Measurements from ENCODE around the gene DZIP1L.
"Not testable (repeated sequence)": the region's sequence is repeated elsewhere in the genome, so short reads cannot be mapped to it uniquely, and the experiment has no call there.

DZIP1L gene, protein sequence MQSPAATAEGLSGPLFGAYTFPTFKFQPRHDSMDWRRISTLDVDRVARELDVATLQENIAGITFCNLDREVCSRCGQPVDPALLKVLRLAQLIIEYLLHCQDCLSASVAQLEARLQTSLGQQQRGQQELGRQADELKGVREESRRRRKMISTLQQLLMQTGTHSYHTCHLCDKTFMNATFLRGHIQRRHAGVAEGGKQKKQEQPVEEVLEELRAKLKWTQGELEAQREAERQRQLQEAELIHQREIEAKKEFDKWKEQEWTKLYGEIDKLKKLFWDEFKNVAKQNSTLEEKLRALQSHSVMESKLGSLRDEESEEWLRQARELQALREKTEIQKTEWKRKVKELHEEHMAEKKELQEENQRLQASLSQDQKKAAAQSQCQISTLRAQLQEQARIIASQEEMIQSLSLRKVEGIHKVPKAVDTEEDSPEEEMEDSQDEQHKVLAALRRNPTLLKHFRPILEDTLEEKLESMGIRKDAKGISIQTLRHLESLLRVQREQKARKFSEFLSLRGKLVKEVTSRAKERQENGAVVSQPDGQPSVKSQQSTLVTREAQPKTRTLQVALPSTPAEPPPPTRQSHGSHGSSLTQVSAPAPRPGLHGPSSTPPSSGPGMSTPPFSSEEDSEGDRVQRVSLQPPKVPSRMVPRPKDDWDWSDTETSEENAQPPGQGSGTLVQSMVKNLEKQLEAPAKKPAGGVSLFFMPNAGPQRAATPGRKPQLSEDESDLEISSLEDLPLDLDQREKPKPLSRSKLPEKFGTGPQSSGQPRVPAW

DNA sequence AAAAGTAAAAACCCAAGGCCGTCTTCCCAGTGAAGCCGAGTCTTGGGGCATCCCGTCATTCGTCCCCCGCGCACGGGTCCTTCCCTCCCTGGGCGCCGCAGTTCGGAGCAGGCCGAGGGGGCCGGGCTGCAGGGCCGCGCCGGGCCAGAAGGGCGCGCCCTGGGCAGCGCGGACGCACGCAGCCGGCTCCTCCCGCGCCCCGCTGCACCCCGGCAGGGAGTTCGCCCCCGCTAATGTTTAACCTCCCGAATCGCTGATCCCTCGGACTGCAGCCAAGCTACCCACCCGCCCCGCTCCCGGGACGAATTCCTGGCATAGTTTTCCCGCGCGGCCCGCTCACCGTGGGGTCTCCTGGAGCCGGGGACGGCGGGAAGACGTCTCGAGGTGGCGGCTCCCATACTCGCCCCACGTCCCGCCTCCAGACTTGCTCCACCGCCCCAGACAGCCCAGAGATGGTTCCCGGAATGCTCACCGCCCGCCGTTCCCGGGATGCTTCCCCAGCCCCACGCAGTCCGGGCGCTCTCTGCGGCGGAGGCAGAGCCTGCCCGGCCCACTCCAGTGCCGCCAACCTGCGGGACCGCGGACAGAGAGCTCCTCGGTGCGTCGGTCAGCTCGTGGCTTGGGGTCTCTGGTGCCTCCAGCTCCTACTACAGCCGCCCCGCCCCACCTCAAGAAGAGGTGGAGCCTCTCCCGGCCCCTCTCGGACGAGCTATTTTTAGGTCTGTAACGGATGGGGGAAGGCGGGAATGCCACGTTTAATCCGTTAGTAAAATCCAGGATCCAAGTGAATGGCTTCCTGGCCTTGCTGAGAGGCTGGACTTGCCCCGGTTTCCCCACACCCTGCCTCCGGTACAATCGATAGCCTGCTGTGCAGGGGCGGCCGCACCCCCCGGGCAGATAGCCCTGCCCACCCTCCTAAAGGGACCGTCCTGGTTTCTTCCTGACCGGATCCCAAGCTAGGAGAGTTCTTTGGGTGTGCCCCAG lies at the start of gene DZIP1L:
TSS of gene DZIP1L (minus strand) at position 621 of the 984 bp plus-strand sequence. CDS start 11,637 bp downstream, outside the sequence.
- no peak for DNase-seq (ENCODE audit: low read depth in 2 of 2)

DNA sequence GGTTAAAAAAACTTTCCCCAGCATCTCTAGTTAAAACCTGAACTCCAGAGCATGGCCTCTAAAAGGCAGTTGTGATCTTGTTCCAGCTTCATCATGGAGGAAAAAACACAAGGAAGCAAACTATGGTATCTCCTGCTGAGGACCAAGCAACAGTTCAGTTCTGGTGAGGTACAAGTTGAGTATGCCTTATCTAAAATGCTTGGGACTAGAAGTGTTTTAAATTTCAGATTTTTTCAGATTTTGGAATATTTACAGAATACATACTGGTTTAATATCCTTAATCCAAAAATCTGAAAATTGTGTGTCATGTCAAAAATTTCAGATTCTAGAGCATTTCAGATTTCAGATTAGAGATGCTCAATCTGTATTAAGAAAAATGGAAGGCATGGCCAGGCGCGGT lies 49.7 kb upstream of the DZIP1L start:
- no peak for DNase-seq (ENCODE audit: low read depth in 2 of 2)

DNA sequence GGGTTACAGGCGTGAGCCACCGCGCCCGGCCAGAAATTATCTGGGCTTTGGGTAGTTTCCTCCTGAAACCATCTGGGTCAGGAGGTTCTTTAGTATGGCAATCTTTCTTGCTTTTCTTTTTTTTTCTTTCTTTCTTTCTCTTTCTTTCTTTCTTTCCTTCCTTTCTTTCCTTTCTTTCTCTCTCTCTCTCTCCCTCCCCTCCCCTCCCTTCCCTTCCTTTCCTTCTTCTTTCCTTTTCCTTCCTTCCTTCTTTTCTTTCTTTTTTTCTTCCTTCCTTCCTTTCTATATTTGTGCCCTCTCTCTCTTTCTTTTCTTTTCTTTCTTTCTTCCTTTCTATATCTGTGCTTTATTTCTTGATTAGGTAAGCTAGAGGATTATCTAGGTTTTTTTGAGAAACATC lies 42.3 kb upstream of the DZIP1L start:
- DNase-seq (ENCODE audit: low read depth in 2 of 2): no peak

DNA sequence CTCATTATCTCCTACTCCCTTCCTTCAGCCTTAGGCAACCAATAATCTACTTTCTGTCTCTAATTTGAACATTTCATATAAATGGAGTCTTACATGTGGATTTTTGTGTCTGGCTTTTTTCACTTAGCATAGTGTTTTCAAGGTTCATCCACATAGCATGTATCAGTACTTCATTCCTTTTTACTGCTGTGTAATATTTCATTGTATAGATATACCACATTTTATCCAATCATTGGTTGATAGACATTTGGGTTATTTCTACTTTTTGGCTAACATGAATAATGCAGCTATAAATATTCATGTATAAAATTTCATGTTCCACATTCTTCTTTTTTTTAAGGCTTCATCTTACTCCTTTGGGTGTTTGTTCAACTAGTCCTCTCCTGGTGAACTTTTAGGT lies 39.1 kb upstream of the DZIP1L start:
- DNase-seq (ENCODE audit: low read depth in 2 of 2): no peak

DNA sequence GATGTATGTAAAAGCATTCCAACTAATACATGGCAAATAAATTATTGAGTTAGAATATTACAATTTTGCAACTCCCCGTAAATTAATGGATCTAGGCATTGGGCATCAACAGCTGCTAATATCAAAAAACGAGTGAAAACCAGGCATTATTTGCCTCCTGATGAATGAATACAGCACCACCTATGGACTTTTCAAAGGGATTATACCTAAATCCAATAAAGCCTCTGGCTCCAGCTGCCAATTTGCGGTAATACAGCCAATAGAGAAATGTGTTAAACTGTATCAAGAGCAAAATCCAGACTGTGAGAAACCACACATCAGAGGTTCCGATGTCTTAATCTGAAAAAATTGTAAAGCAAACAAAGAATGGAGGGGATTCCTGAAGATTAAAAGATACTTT lies 33.1 kb upstream of the DZIP1L start:
- DNase-seq (ENCODE audit: low read depth in 2 of 2): no peak

DNA sequence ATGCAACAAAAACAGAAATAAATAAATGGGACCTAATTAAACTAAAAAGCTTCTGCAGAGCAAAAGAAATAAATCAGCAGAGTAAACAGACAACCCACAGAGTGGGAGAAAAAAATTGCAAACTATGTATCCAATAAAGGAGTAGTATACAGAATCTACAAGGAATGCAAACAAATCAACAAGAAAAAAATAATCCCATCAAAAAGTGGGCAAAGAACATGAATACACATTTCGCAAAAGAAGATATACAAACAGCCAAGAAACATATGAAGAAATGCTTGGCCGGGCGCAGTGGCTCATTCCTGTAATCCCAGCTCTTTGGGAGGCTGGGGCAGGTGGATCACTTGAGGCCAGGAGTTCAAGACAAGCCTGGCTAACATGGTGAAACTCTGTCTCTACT lies 26.8 kb upstream of the DZIP1L start:
- not testable (repeated sequence) for DNase-seq (ENCODE audit: low read depth in 2 of 2)

DNA sequence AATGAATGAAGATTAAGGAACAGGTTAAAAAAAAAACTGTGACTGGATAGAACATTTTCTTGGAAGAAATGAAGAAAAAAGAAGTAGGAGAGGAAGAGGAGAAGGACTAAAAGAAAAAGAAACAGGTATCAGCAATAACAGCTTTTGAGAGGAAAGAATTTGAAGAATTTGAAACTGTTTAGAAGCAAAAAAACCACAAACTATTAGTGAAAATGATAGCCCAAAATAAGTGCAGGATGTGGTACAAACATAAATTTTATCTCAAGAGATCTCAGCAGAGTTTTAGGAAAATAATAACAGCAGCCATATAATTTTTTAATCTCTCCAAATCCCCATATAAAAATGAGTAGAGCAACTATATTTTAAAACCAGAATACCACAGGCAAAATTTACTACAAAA lies 25.5 kb upstream of the DZIP1L start:
- DNase-seq (ENCODE audit: low read depth in 2 of 2): no peak

DNA sequence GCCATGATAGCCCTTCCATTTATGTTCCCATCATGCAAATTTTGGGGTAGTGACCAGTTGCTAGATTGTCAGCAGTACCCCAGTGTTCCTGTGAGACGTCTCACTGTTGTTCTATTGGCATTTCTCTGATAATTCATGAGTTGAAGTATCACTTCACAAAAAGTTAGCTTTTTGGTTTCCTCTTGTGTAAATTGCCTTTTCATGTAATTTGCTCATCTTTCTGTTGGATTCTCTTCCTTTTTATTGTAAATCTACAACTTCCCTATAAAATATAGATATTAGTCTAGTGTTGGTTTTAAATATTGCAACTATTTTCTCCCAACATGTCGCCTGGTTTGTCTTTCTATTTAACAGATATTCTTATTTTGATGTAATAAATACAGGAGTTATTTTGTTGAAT lies 24.3 kb upstream of the DZIP1L start:
- no peak for DNase-seq (ENCODE audit: low read depth in 2 of 2)

DNA sequence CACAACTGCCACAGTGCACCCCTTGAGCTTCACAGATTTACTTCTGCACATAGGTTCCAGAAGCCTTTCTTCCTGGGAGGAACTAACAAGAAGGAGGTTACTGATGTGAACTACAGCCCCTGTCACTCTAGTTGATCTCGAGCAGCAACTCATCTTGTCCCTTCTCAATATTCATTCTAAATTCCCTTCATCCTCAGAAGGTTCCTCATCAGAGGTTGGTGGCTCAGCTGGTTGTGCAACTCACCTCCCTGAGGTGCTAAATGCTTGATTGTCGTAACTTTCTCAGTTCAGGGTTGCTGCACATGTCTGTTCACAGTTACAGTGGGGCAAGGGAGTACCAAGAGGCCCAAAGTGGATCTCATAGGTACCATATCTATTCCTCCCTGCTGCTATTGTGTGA lies 22.5 kb upstream of the DZIP1L start:
- no peak for DNase-seq (ENCODE audit: low read depth in 2 of 2)

DNA sequence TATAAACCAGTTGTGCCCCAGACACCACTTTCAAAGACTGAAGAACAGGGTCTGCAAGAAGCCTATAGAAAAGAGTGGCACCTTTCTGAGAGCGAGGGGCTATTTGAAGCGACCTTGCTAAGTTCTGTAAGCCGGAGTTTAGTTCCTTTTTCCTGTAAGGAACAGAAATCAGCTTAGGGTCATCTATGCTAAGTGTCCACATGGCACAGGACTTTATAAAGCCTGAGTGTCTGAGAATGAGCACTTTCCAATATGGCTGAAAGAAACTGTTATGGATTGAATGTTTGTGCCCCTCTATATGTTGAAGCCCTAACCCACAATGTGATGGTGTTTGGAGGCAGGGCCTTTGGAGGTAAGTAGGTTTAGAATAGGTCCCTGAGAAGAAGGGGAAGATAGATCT lies 20.8 kb upstream of the DZIP1L start:
- DNase-seq (ENCODE audit: low read depth in 2 of 2): no peak

DNA sequence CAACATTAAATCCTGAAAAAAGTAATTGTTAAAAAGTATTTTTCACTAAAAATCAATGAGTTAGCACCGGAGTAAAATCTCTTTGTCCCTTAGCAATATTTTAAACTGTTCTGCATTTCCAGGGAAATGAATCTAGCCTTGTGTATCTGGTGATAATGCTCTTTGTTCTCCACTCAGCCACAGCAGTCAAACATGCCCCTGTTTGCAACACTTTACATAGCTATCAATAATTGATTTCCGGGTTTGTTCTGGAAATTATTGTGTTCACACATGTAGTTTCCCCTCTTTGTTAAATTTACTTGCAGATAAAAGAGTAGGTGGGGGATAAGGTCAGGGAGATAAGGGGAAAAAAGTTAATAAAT lies 20.4 kb upstream of the DZIP1L start:
- DNase-seq (ENCODE audit: low read depth in 2 of 2): no peak

DNA sequence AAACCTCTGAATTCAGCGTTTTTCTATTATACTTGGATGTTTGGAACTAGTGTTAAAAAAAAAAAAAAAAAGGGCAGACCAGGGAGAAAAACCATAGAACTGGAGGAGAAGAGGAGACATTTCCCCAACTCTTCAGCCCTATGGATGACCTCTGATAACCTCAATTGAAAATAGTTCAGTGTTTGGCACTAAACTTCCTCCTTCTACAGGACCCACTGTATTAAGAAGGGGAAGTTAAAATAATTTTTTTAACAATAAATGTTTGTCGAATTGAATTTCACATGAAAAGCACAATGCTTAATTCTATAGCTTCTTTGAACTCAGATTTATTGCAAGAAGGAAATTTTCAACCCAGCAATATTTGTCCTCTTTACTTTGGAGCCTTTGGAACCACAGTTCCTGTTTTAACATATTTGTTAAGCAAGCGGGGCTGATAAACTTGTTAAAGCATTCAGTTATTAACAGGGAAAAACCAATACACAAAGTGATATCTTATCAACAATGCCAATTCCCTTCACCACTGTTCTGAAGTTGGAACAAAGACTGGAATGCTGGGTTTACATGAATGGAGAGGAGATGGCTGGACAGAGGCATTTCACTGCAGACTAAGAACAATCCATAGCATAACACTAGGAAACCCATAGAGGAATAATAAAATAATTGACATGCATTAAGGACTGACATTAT lies 19.9 kb upstream of the DZIP1L start:
- DNase-seq (ENCODE audit: low read depth in 2 of 2): no peak

DNA sequence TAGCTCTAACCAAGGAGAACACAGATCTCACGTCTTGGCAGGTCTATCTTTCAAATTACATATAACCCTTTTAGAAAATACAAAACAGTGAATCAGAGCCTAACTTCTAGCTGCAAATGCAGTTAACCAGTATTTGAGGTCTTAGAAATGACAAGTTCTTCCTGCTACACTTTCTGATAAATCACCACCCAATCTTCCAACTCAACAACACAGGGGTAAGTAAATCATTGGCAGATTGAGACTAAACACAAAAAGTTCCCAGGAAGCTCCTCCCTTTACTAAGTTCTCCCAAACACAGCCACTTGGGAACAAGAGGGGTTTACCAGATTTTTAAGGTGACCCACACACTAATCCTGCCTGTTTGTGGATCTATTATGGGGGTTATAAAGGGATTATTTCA lies 16.8 kb upstream of the DZIP1L start, which contains the start of gene A4GNT:
TSS of gene A4GNT (minus strand) at position 152 of the 400 bp plus-strand sequence. CDS start 1,134 bp downstream, outside the sequence.
- DNase-seq (ENCODE audit: low read depth in 2 of 2): no peak

DNA sequence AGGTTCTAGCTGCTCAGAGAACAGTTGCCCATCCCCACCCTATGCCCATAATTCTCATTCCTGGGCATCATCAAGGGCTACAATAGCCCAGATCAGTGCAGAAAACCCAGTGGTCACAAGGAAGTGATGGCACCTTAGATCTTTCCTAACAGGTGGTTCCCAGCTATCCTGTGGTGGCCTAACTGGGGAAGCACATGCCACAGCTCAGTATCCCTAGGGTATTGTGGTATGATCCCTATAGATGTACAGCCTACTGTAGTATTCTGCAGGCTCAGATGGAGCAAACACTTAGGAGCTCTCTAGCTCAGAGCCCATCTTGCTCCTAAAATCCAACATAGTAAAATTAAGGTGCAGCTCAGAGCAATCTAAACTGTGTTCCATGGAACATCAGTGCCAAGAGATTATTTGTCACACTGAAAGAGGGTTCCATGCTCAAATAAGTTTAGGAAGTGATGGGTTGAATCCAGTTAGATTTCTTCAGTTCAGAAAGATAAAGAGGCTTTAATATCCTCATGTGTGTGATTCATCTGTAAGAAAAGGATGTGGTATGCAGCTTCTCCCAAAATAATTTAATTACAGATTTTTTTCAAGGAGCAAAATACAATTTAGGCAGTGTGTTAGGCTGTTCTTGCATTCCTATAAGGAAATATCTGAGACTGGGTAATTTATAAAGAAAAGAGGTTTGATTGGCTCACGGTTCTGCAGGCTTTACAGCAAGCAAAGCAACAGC lies 12.4 kb upstream of the DZIP1L start:
- no peak for DNase-seq (ENCODE audit: low read depth in 2 of 2)

DNA sequence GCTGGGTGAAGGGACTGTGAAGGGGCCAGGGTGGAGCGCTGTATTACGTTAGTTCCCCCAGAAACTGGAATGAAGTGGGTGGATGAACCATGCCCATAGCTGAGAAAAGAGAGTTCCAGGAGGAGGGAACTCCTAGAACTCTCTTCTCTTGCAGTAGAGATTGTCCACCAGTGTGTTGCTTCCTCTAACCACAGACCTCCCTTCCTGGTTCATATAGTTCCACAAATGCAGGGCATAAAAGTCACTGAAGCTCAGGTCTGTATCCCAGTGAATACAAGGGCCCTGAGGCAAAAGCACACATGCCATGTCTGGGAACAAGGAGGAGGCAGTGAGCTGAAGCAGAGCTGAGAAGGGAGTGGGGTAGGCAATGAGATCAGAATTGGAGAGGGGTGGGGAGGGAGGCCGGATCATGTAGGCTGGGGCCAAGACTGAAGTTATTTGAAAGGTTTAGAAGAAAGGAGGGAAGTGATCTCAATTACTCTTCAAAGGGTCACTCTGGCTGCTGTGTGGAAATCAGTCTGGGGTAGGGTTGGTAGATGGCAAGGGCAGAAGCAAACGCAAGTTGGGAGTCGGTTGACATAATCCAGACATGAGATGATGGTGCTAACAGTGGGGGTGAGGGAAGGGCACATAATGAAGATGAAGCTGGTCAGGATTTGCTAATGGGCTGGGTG lies 10.3 kb upstream of the DZIP1L start:
- DNase-seq (ENCODE audit: low read depth in 2 of 2): no peak

DNA sequence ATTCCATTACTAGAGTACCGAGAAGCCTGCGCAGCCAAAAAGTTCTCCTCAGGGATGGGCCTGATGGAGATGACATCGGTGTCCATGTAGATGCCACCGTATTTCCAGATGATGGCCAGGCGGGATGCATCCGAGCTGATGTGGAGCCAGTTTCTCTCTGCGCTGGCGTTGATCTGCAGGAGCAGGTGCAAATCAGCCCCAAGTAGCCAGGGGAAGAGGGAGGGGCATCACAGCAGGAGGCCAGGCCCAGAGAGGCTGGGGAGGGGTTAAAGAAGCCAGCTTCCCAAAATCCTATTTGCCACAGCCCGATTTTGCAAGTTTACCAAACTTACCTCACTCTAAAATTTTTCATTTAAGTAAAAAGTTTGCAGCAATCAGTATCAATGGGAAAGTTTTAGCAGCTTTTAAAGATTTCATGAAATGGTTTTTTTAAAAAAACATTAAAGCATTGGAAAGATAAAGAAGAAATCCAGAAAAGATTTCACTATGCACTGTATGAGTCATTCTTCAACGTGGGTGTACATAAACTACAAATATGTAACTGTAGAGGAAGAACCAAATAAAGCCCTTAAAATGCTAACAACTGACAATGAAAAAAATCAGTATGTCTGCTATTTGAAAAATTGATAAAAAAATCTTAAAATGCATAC lies 9.4 kb upstream of the DZIP1L start:
- DNase-seq (ENCODE audit: low read depth in 2 of 2): no peak

DNA sequence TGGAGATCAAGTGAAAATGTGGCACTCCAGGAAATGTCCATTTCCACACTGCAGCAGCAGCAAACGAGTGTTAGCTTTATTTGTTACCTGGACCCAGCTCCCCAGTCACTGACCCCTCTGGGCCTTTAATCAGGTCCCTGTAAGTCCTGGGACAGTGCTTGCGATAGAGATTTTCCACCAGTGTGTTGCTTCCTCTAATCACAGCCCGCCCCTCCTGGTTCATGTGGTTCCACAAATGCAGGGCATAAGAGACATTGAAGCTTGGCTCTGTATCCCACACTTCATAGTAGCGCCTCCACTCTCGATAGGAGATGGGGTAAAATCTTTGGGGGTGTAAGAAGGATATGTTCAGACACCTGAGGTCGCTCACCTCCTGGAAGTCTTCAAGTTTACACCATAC lies 8.8 kb upstream of the DZIP1L start:
- DNase-seq (ENCODE audit: low read depth in 2 of 2): no peak

DNA sequence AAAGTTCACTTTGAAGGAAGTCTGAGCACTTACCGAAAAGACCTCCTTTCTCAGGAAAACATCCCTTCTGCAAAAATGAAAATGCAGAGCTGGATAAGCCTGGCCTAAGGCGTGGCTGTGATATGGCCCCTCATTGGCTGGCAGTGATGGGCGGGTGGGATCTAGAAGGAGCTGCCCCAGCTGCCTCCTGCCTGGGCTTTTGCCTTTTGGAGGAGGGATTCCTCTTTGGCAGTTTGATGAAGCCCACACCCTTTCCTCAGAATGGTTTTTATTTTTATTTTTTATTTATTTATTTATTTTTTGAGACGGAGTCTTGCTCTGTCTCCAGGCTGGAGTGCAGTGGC lies 4.0 kb upstream of the DZIP1L start:
- DNase-seq (ENCODE audit: low read depth in 2 of 2): no peak

DNA sequence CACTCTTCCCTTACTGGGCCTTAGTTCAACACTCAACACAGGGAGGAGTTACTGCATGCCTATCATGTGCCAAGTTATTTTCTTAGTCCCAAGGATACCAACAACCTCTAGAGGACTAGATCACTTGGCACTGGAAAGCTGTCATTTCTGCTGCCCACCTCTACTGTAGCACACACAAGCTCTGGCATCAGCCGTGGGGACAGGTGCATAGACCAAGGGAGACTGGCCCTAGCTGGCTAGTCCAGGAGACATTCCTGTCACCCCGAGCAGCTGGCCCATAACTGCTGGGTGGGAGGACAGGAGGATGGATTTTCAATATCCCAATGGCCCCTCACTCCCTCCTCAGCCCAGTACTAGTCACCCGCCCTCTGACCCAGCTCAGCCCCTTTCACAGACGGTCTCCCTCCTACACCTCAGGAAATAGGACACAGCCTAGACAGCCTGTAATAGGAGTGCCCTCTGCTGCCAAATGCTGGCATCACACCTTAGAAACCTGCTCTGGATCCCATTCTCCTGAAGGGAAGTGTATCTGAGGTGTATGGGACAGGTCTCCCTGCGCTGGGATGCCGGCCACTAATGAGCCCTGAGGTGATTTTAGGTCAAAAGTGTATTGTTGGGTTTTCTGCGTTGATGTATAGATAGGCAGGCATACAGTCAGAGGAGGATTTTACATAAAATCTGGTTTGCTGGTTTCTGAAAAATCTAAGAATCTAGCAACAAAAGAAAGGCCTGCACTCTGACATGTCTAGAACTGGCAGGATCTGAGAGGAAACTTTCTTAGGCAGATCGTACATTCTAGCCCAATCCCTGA lies 3.4 kb upstream of the DZIP1L start:
- peak in 1 of 2 donors; percentile 32 for DNase-seq (ENCODE audit: low read depth in 2 of 2)
